ENCODE results near the gene ABI1. TPM values are rescaled to one million over a fixed set of nuclear protein-coding genes. Genes with fewer than 3 reads are reported as not detected.
A peak's percentile ranks its signal among the peaks of the same experiment; 100 is the strongest.

ABI1 gene
- total and polyA plus RNA-seq, 2 of the 13 experiments (the other 11 are each of a cell fraction or from before 2014, with no cell fraction given), result 20.9 to 22.9 TPM

DNA sequence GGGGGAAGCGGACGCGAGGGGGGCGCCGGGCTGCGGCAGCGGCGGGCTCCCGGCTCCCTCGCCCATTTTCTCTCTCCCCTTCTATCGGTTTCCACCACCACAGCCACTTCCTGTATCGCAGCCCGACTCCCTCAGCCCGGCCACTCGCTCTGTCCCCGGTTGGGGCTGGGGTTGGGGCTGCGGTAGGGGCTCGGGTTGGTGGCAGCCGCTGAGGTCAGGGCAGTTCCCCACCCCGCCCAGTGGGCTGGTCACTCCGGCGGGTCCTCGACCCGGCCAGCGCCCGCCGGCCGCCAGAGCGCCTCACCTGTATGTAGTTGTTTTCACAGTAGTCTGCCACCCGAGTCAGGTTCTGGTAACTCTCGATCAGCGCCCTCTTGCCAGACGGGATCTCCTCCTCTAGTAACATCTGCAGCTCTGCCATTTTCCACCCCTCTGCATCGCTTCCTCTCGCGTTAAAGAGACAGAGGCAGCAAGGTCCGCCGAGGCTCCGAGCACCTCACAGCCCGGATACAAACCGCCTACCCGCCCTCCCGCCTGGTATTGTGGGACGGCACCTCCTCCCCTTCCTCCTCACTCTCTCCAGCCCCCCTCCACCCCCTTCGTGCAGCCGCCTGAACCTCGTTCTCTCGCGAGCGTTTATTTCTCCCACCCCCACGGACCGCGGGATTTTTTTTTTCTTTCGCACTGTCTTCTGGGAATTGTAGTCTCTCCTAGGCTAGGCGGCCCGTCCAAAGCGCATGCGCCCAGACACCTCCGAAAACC is at the start of gene ABI1 (continued):
- TF ChIP-seq, protein P1, sequence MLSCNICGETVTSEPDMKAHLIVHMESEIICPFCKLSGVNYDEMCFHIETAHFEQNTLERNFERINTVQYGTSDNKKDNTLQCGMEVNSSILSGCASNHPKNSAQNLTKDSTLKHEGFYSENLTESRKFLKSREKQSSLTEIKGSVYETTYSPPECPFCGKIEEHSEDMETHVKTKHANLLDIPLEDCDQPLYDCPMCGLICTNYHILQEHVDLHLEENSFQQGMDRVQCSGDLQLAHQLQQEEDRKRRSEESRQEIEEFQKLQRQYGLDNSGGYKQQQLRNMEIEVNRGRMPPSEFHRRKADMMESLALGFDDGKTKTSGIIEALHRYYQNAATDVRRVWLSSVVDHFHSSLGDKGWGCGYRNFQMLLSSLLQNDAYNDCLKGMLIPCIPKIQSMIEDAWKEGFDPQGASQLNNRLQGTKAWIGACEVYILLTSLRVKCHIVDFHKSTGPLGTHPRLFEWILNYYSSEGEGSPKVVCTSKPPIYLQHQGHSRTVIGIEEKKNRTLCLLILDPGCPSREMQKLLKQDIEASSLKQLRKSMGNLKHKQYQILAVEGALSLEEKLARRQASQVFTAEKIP (CRISPR knock-in tag; IDR thresholded peaks at IDR 0.05; ENCODE audit: borderline replicate concordance), result no peak
- no peak for TF ChIP-seq U2AF1 (optimal IDR thresholded peaks at IDR 0.05; ENCODE audit: low read depth, low read length)
- no peak for TF ChIP-seq XRCC5 (optimal IDR thresholded peaks at IDR 0.05; ENCODE audit: low read length)
- TF ChIP-seq, protein P2, sequence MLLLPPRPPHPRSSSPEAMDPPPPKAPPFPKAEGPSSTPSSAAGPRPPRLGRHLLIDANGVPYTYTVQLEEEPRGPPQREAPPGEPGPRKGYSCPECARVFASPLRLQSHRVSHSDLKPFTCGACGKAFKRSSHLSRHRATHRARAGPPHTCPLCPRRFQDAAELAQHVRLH (CRISPR knock-in tag; IDR thresholded peaks at IDR 0.05; ENCODE audit: borderline replicate concordance, low read depth), result no peak
- TF ChIP-seq ZNF441 (CRISPR knock-in tag; IDR thresholded peaks at IDR 0.05; ENCODE audit: borderline replicate concordance), result no peak
- peak; percentile 93 to 94 for TF ChIP-seq POLR2A (IDR thresholded peaks at IDR 0.05; ENCODE audit: insufficient read depth in 1 of 2, low read depth in 2 of 2, low read length in 2 of 2)
- no peak for TF ChIP-seq PAX8 (CRISPR knock-in tag; IDR thresholded peaks at IDR 0.05; ENCODE audit: borderline replicate concordance)
- TF ChIP-seq, protein P3, sequence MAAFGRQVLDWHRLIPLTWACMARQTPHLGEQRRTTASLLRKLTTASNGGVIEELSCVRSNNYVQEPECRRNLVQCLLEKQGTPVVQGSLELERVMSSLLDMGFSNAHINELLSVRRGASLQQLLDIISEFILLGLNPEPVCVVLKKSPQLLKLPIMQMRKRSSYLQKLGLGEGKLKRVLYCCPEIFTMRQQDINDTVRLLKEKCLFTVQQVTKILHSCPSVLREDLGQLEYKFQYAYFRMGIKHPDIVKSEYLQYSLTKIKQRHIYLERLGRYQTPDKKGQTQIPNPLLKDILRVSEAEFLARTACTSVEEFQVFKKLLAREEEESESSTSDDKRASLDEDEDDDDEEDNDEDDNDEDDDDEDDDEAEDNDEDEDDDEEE (CRISPR knock-in tag; IDR thresholded peaks at IDR 0.05), result 0 out of 2 replicates have a peak, but pooled peaks have one; percentile 62
- no peak for TF ChIP-seq ZNF552 (CRISPR knock-in tag; IDR thresholded peaks at IDR 0.05; ENCODE audit: borderline replicate concordance)
- TF ChIP-seq THAP11 (CRISPR knock-in tag; IDR thresholded peaks at IDR 0.05), result peak; percentile 95
- peak; percentile 26 for TF ChIP-seq ELF1 (CRISPR knock-in tag; IDR thresholded peaks at IDR 0.05)
- no peak; the same call in 1 of the 2 replicates for TF ChIP-seq HDAC2 (CRISPR knock-in tag; IDR thresholded peaks at IDR 0.05)
- peak; percentile 55; the same call in 1 of the 2 replicates for TF ChIP-seq ZNF558 (CRISPR knock-in tag; IDR thresholded peaks at IDR 0.05; ENCODE audit: borderline replicate concordance)
- TF ChIP-seq, protein P4, sequence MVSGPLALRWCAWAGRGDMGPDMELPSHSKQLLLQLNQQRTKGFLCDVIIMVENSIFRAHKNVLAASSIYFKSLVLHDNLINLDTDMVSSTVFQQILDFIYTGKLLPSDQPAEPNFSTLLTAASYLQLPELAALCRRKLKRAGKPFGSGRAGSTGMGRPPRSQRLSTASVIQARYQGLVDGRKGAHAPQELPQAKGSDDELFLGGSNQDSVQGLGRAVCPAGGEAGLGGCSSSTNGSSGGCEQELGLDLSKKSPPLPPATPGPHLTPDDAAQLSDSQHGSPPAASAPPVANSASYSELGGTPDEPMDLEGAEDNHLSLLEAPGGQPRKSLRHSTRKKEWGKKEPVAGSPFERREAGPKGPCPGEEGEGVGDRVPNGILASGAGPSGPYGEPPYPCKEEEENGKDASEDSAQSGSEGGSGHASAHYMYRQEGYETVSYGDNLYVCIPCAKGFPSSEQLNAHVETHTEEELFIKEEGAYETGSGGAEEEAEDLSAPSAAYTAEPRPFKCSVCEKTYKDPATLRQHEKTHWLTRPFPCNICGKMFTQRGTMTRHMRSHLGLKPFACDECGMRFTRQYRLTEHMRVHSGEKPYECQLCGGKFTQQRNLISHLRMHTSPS (CRISPR knock-in tag; IDR thresholded peaks at IDR 0.05; ENCODE audit: low read depth), result no peak
